Activated naive CD4-positive, alpha-beta T cell (primary cell): ENCODE measurements around the gene RNU2-63P.
"Not testable (repeated sequence)": the region's sequence is repeated elsewhere in the genome, so short reads cannot be mapped to it uniquely, and the experiment has no call there.

Experiments used
- DNase-seq, 4 experiments: peaks; one replicate each; lab custom pipeline; 2025; lab: John Stamatoyannopoulos, UW

RNU2-63P gene

GRCh38 chr2:88028931-88029330 is 12.6 kb upstream of the RNU2-63P start:
- DNase-seq, result no peak

- no peak for DNase-seq
Observed at GRCh38 chr2:88027697-88028389, 11.5 kb upstream of the RNU2-63P start.

GRCh38 chr2:88024509-88024908 is 8.2 kb upstream of the RNU2-63P start:
- DNase-seq, result no peak

- no peak for DNase-seq
Observed at GRCh38 chr2:88022669-88022921, 6.2 kb upstream of the RNU2-63P start.

GRCh38 chr2:88019985-88020384 is 3.6 kb upstream of the RNU2-63P start:
- no peak for DNase-seq

GRCh38 chr2:88018909-88019308 is 2.6 kb upstream of the RNU2-63P start:
- no peak for DNase-seq

- DNase-seq, result not testable (repeated sequence)
Observed at GRCh38 chr2:88018077-88018805, 1.9 kb upstream of the RNU2-63P start.

GRCh38 chr2:88017780-88018038 is 1.4 kb upstream of the RNU2-63P start:
- DNase-seq, result not testable (repeated sequence)

GRCh38 chr2:88016960-88017779 is 823 bp upstream of the RNU2-63P start:
- DNase-seq, result peak in 1 of 4 experiments; percentile 44

GRCh38 chr2:88011011-88011410 is 5.3 kb downstream of the RNU2-63P start:
- DNase-seq, result no peak

GRCh38 chr2:88010136-88010535 is 6.2 kb downstream of the RNU2-63P start:
- DNase-seq, result no peak

GRCh38 chr2:88006912-88007439 is 9.4 kb downstream of the RNU2-63P start:
- no peak for DNase-seq

- DNase-seq, result no peak
Observed at GRCh38 chr2:88005776-88006175, 10.6 kb downstream of the RNU2-63P start.

- DNase-seq, result no peak
Observed at GRCh38 chr2:88003074-88003755, 13.1 kb downstream of the RNU2-63P start.

- no peak for DNase-seq
Observed at GRCh38 chr2:88002359-88002707, 14.0 kb downstream of the RNU2-63P start.

- DNase-seq, result not testable (repeated sequence)
Observed at GRCh38 chr2:88000474-88000873, 15.9 kb downstream of the RNU2-63P start.

GRCh38 chr2:87996570-87996969 is 19.8 kb downstream of the RNU2-63P start:
- no peak for DNase-seq

GRCh38 chr2:87995756-87996155 is 20.6 kb downstream of the RNU2-63P start:
- DNase-seq, result no peak

GRCh38 chr2:87994304-87994850 is 22.0 kb downstream of the RNU2-63P start:
- not testable (repeated sequence) for DNase-seq

GRCh38 chr2:87992569-87992968 is 23.8 kb downstream of the RNU2-63P start:
- DNase-seq, result not testable (repeated sequence)

- not testable (repeated sequence) for DNase-seq
Observed at GRCh38 chr2:87987473-87987872, 28.9 kb downstream of the RNU2-63P start.

- not testable (repeated sequence) for DNase-seq
Observed at GRCh38 chr2:87985902-87986301, 30.4 kb downstream of the RNU2-63P start.
